Activated CD4-positive, alpha-beta T cell treated with anti-CD3 and anti-CD28 coated beads, Interleukin-2, amount 10 ng/mL, durations not matched to agents 7 days and 5 days (primary cell): ENCODE data around the gene ELP4. TPM values are rescaled to one million over a fixed set of nuclear protein-coding genes. Genes with fewer than 3 reads are reported as not detected.
A peak's percentile ranks its signal among the peaks of the same experiment; 100 is the strongest.
"Not testable (repeated sequence)": the region's sequence is repeated elsewhere in the genome, so short reads cannot be mapped to it uniquely, and the experiment has no call there.

Experiments
- CTCF ChIA-PET: fragments of 350-600 bp; sonication (Branson Sonifier 250); formaldehyde crosslinking; loops from one replicate; lab custom pipeline; 2021; ENCODE audit warnings: antibody characterized with exemption; lab: Charles Lee
- POLR2A ChIA-PET: fragments of 350-600 bp; sonication (Branson Sonifier 250); formaldehyde crosslinking; loops from one replicate; lab custom pipeline; 2021; ENCODE audit warnings: antibody characterized with exemption; lab: Charles Lee
- DNase-seq: peaks from one replicate; pipeline ENCODE4 v3.0.0-alpha.2; 2020
- H3K27ac Mint-ChIP-seq: one replicate; pipeline ENCODE4 v1.8.0; 2021; ENCODE audit warnings: mild to moderate bottlenecking, moderate library complexity, mixed read lengths
- H3K27me3 Mint-ChIP-seq: one replicate; pipeline ENCODE4 v1.8.0; 2021; ENCODE audit warnings: mixed read lengths
- H3K36me3 Mint-ChIP-seq: one replicate; pipeline ENCODE4 v1.8.0; 2021; ENCODE audit warnings: low read depth, mixed read lengths
- H3K4me1 Mint-ChIP-seq: one replicate; pipeline ENCODE4 v1.8.0; 2021; ENCODE audit warnings: mixed read lengths
- H3K4me3 Mint-ChIP-seq: one replicate; pipeline ENCODE4 v1.8.0; 2021; ENCODE audit warnings: mild to moderate bottlenecking, moderate library complexity, mixed read lengths
- H3K9me3 Mint-ChIP-seq: one replicate; pipeline ENCODE4 v1.8.0; 2021; ENCODE audit warnings: mixed read lengths
- total RNA-seq, 2 experiments: library from RNA; stranded (reverse); gene quantifications; one replicate each; pipeline ENCODE4 v1.2.3, GENCODE V29; 2021

ELP4 gene
- total RNA-seq, 2 experiments from 2014 or later: 22.9 to 26.7 TPM

DNA sequence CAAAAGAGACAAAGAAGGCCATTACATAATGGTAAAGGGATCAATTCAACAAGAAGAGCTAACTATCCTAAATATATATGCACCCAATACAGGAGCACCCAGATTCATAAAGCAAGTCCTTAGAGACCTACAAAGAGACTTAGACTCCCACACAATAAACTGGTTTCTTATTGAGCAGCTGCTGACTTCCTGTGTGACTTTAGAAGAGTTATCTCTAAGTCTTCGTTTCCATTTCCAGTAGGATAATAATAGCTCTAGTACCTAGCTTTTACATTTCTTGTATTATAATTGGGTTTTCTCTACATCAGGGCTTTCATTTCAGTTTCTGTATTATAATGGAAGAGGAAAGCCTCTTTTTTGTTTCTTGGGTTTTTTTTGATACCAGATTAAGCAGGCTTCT is 187.5 kb downstream of the ELP4 start:
- CTCF ChIA-PET, DNase-seq, H3K9me3 Mint-ChIP-seq, H3K36me3 Mint-ChIP-seq, H3K27me3 Mint-ChIP-seq, H3K4me3 Mint-ChIP-seq, POLR2A ChIA-PET, H3K27ac Mint-ChIP-seq, H3K4me1 Mint-ChIP-seq: not testable (repeated sequence)

DNA sequence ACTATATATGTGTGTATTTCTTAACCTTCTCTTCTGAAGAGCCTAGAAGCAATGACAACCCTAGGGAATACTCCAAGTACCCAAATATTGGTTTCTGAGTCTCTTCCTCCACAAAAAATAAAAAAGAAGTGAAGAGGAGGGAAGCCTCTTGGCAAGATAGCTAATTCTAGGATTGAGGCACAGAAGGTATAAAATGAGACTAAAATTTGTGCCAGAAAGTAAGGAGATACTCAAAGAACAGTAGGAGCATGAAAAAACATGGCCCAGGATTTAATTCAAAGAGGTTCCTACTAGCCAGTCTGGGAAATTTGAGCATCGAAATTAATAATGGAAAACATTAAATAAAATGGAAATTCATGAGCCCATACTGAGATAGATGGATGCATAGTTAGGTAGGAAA is 189.5 kb downstream of the ELP4 start:
- H3K27ac Mint-ChIP-seq: no peak overlapping the region
- CTCF ChIA-PET: no interaction called here
- no peaks in the 10 kb centered on the region for H3K27me3 Mint-ChIP-seq
- no peaks in the 10 kb centered on the region for H3K36me3 Mint-ChIP-seq
- POLR2A ChIA-PET: no interaction called here
- no peaks in the 10 kb centered on the region for H3K9me3 Mint-ChIP-seq
- no peaks in the 10 kb centered on the region for H3K4me1 Mint-ChIP-seq
- H3K4me3 Mint-ChIP-seq: no peak overlapping the region
- DNase-seq: no peak

DNA sequence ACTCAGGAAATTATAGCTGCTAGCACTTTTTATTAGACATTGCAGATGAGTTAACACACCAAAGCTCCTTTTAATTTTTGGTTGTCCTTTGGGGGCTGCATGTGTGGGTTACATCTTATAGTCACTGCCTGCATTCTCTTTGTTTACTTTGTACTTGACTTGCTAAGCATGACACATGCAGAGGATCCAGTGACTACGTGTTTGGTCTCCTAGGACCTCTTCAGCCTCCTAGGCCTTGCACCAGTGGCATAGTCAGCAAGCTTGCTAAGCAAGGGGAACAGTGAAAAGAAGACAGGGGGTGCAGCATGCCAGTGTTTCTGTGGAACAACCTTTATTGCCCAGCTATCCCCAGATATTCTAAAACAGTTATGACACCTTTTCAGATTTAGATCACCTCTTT is 193.4 kb downstream of the ELP4 start:
- no peaks in the 10 kb centered on the region for H3K27me3 Mint-ChIP-seq
- no peaks in the 10 kb centered on the region for H3K4me1 Mint-ChIP-seq
- ChIA-PET CTCF (no interaction called here), POLR2A (no interaction called here)
- no peaks in the 10 kb centered on the region for H3K36me3 Mint-ChIP-seq
- DNase-seq: no peak
- no peak overlapping the region for H3K27ac Mint-ChIP-seq
- no peaks in the 10 kb centered on the region for H3K9me3 Mint-ChIP-seq
- no peak overlapping the region for H3K4me3 Mint-ChIP-seq

DNA sequence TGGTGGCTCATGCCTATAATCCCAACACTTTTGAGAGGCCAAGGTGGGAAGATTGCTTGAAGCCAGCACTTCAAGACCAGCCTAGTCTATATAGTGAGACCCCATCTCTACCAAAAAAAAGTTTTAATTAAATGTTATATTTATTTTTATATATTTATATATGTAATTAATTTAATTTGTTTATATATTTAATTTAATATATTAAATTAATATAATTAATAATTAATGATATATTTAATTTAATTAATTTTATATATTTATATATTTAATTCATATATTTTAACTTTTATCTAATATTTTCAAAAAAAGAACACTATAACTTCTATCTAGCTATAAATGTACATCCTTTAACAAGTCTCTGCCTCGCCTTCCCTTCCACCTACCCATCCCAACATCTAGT is 196.8 kb downstream of the ELP4 start:
- POLR2A ChIA-PET: no interaction called here
- no peaks in the 10 kb centered on the region for H3K27me3 Mint-ChIP-seq
- H3K4me3 Mint-ChIP-seq: no peak overlapping the region
- H3K9me3 Mint-ChIP-seq: no peaks in the 10 kb centered on the region
- CTCF ChIA-PET: no interaction called here
- DNase-seq: no peak
- H3K4me1 Mint-ChIP-seq: no peaks in the 10 kb centered on the region
- no peak overlapping the region for H3K27ac Mint-ChIP-seq
- H3K36me3 Mint-ChIP-seq: no peaks in the 10 kb centered on the region

DNA sequence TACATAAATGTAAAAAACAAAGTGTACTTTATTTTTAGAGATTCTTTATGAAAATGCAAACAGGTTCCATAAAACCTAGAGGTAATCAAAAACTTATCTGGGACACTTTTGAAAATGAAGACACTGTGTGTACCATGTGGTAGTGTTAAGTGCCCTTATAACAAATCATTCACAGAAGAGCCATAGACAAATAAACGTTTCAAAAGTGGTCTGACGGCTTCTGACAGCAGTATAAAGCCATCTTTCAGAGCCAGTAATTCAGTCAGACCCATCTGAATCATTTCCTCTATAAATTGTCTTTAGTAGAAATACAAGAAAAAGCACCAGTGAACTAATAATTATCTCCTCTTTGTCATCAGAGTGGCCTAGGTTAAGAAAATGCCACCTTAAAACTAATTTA is 201.6 kb downstream of the ELP4 start:
- Mint-ChIP-seq H3K4me1 (peaks cover 2% of the 10 kb centered on the region), H3K9me3 (no peaks in the 10 kb centered on the region), H3K36me3 (no peaks in the 10 kb centered on the region), H3K27ac (no peak overlapping the region), H3K27me3 (no peaks in the 10 kb centered on the region), H3K4me3 (no peak overlapping the region)
- ChIA-PET CTCF (no interaction called here), POLR2A (no interaction called here)
- DNase-seq: no peak

DNA sequence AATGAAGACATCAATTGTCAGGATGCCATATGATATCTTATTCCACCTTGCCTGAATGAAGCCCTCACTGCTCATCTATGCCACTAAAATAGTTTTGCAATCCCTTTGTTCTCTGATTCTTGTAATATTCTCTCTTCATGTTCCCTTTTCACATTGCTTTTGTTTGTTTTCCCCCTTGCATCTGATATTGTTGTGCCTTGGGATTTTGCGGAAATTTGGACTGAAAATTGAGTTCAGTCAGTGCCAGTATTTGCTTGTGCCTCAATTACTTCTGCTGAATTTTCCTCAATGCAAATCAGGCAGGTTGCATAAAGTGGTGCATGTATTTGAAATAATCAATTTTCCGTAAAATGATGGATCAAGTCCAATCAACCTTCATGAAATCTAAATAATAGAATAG is 203.3 kb downstream of the ELP4 start:
- no peak overlapping the region for H3K27ac Mint-ChIP-seq
- peaks cover 2% of the 10 kb centered on the region for H3K4me1 Mint-ChIP-seq
- POLR2A ChIA-PET: no interaction called here

DNA sequence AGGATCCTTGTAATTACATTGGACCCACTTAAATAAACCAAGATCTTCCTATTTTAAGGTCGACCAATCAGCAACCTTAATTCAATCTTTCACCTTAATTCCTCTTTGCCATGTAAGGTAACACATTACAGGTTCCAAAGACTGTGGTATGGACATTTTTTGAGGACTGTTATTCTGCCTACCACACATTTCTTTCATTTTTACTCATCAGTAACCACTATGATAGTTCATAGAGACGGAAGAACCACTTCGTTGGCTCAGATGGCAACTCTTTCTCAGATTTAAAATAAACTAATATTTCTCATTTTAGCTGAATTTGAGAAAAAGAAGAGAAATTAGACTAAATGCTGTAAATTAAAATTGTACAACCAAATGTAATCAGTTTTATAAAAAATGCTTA is 205.3 kb downstream of the ELP4 start:
- no peak overlapping the region for H3K27ac Mint-ChIP-seq

More for the DNA sequence above, 203.3 kb downstream of the ELP4 start:
- no peak for DNase-seq
- CTCF ChIA-PET: no interaction called here
- no peaks in the 10 kb centered on the region for H3K36me3 Mint-ChIP-seq
- H3K27me3 Mint-ChIP-seq: no peaks in the 10 kb centered on the region
- no peak overlapping the region for H3K4me3 Mint-ChIP-seq
- H3K9me3 Mint-ChIP-seq: no peaks in the 10 kb centered on the region

DNA sequence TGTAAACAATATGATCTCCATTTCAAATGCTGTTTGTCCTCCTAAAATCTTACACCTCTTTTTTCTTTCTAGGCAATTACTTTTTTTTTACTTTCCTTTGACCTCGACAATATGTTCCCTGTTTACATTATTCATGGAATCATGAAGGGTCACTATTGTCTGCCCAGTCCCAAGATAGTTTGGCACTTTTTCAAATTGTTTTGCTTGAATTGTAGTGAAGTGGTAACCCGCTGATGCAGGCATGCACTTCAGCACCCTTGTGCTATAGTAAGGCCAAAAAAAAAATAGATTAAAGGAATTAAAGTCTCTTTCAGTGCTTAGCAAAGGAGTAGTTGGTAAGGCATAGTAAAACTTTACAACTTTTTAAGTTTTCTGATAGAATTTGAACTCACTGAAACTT is 210.7 kb downstream of the ELP4 start:
- Mint-ChIP-seq H3K4me1 (peaks cover 5% of the 10 kb centered on the region), H3K27me3 (no peaks in the 10 kb centered on the region), H3K9me3 (no peaks in the 10 kb centered on the region), H3K4me3 (no peak overlapping the region), H3K27ac (no peak overlapping the region), H3K36me3 (no peaks in the 10 kb centered on the region)
- DNase-seq: no peak
- POLR2A ChIA-PET: no interaction called here
- CTCF ChIA-PET: no interaction called here

More for the DNA sequence above, 205.3 kb downstream of the ELP4 start:
- Mint-ChIP-seq H3K36me3 (no peaks in the 10 kb centered on the region), H3K9me3 (no peaks in the 10 kb centered on the region), H3K4me1 (peaks cover 2% of the 10 kb centered on the region), H3K4me3 (no peak overlapping the region), H3K27me3 (no peaks in the 10 kb centered on the region)
- POLR2A ChIA-PET: no interaction called here
- no peak for DNase-seq
- CTCF ChIA-PET: no interaction called here

DNA sequence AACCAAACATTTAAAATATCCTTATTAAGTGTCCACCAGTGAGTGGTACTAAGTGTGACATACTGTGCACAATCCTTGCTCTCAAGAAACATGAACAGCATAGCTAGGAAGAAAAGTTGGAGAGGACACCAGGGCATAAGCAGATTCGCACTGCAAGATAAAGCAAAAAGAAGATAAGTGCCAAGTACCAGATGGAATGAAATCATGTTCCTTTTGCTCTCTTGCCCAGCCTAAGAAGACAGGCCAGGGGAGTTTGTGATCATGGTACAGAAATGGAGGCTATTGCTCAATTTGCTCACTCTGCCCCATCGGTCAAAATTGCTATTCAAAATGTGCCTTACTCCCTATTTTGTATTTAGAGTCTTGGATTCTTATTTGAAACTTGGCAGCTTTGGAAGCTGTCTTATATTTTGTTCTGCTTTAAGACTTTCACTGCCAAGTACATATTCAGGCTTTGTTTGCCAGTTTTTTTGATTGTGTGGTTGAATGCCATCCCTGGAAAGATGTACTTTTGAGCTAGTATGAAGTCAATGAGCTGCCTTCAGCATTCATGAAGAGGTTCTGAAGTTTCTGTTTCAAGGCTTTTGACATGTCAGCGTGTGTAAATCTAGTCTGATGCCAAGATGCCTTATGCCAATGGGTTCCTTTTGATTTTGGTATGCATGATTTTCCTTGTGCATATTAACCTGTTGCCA is 211.3 kb downstream of the ELP4 start:
- H3K4me1 Mint-ChIP-seq: peaks cover 5% of the 10 kb centered on the region
- no peaks in the 10 kb centered on the region for H3K9me3 Mint-ChIP-seq
- H3K36me3 Mint-ChIP-seq: no peaks in the 10 kb centered on the region
- ChIA-PET POLR2A (no interaction called here), CTCF (no interaction called here)
- H3K4me3 Mint-ChIP-seq: no peak overlapping the region
- no peak for DNase-seq
- H3K27ac Mint-ChIP-seq: no peak overlapping the region
- H3K27me3 Mint-ChIP-seq: no peaks in the 10 kb centered on the region

DNA sequence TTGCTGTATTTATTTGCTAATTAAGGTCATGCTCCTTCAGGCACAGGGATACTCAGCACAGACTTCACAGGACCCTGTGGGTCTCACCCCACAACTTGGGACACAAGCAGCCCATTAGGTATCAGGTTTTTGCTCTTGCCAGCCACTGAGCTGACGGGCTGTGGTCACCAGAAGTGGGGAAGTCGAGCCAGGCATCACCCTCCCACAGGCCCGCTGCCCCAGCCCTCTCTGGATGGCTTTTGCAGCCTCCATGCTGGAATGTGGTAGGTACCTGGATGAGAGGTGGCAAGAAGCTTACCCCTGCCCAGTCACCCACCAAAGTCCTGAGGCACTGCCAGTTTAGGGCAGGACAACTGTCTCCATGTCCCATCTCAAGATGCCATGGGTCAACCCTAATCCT is 213.2 kb downstream of the ELP4 start:
- POLR2A ChIA-PET: no interaction called here
- no peaks in the 10 kb centered on the region for H3K9me3 Mint-ChIP-seq
- no peaks in the 10 kb centered on the region for H3K27me3 Mint-ChIP-seq
- peaks cover 5% of the 10 kb centered on the region for H3K4me1 Mint-ChIP-seq
- peak overlapping the region; percentile 61 for H3K27ac Mint-ChIP-seq
- no peaks in the 10 kb centered on the region for H3K36me3 Mint-ChIP-seq
- H3K4me3 Mint-ChIP-seq: no peak overlapping the region
- CTCF ChIA-PET: no interaction called here
- no peak for DNase-seq

DNA sequence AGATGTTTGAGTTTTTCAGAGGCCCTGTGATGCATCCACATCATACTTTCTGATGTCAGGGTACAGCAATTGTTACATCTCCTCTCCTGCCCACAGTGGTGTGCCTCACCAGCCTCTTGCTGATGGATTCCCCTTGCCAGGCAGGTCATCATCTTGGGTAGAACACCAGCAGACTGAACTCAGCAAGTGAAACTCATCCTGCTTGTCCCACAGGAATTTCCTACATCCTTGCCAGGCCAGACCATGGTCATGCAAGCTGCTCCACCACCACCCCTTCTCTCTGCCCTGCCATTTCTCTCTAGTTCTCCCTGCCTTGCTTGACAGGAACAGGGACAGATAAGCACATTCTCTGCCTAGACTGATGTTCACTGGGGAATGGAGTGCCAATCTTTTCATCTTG is 215.6 kb downstream of the ELP4 start:
- Mint-ChIP-seq H3K9me3 (no peaks in the 10 kb centered on the region), H3K4me3 (no peak overlapping the region), H3K4me1 (peaks cover 5% of the 10 kb centered on the region), H3K27me3 (no peaks in the 10 kb centered on the region), H3K27ac (no peak overlapping the region), H3K36me3 (no peaks in the 10 kb centered on the region)
- DNase-seq: no peak
- ChIA-PET CTCF (no interaction called here), POLR2A (no interaction called here)

DNA sequence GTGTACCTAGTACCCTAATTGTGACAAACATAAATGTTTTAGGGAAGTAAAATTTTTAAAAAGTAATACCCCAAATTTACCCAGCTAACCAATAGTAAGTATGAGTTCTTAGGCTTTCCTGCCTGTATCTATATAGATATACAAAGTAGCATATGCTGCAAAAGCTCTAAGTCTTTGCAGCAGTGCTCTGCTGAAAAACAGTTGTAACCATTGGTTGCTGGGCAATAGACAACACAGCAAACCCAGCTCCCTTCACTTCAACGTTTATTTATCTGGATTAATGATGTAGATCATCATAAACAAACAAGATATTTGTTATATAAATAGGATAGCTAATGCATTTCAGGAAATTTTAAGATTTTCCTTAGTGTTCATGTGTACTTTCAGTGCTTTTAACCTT is 218.9 kb downstream of the ELP4 start:
- Mint-ChIP-seq H3K4me1 (peaks cover 5% of the 10 kb centered on the region), H3K9me3 (peaks cover 12% of the 10 kb centered on the region), H3K27ac (no peak overlapping the region), H3K36me3 (no peaks in the 10 kb centered on the region), H3K27me3 (no peaks in the 10 kb centered on the region), H3K4me3 (no peak overlapping the region)
- CTCF ChIA-PET: no interaction called here
- no peak for DNase-seq
- POLR2A ChIA-PET: no interaction called here

DNA sequence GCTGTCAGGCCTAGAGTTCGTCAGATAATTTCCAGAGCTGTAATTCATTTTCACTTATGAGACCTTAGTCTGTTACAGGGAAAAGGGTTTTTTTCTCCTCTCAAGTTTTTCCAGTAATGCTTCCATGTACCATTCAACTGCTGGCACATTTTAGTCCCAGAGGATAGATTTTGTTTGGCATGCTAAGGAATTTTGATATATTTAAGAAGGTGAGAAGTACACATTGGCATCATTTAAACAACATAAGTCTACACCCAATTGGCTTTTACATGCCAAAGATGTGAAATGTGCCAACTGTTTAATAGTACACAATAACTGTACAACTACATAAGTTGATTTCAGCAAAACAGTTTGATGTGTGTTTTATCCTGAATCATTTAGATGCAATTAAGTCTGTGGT is 230.6 kb downstream of the ELP4 start:
- DNase-seq: no peak
- H3K4me3 Mint-ChIP-seq: no peak overlapping the region
- H3K27ac Mint-ChIP-seq: no peak overlapping the region
- H3K9me3 Mint-ChIP-seq: peaks cover 10% of the 10 kb centered on the region
- no peaks in the 10 kb centered on the region for H3K27me3 Mint-ChIP-seq
- CTCF ChIA-PET: no interaction called here
- POLR2A ChIA-PET: no interaction called here
- H3K4me1 Mint-ChIP-seq: no peaks in the 10 kb centered on the region
- no peaks in the 10 kb centered on the region for H3K36me3 Mint-ChIP-seq

DNA sequence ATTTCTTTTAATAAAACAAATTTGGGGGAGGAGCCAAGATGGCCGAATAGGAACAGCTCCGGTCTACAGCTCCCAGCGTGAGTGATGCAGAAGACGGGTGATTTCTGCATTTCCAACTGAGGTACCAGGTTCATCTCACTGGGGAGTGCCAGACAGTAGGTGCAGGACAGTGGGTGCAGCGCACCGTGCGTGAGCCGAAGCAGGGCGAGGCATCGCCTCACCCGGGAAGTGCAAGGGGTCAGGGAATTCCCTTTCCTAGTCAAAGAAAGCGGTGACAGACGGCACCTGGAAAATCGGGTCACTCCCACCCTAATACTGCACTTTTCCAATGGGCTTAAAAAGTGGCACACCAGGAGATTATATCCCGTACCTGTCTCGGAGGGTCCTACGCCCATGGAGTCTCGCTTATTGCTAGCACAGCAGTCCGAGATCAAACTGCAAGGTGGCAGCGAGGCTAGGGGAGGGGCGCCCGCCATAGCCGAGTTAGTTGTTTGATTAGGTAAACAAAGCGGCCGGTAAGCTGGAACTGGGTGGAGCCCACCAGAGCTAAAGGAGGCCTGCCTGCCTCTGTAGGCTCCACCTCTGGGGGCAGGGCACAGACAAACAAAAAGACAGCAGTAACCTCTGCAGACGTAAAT is 231.3 kb downstream of the ELP4 start:
- H3K9me3 Mint-ChIP-seq, H3K4me1 Mint-ChIP-seq, POLR2A ChIA-PET, H3K36me3 Mint-ChIP-seq, H3K27ac Mint-ChIP-seq, H3K4me3 Mint-ChIP-seq, CTCF ChIA-PET, DNase-seq, H3K27me3 Mint-ChIP-seq: not testable (repeated sequence)
